ENCODE measurements around the gene CSNK1A1.

DNA sequence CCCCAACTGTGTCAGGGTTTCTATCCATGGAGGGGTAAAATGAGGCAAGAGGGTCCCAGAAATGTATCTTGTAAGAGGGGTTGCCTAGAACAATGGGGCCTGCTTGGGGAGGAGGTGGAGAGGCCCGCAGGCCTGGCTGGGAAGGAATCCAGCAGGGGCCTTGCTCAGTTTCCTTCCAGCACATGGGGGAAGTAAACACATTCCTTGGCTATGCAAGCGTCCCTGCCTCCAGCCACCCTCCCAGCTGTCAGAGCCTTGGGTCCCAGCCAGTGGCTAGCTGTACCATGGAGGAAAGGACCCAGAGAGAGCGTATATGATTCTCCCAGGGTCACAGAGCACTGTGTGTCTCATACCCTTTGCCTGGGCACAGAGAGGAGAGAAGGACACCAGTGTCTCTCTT, 101.0 kb downstream of the CSNK1A1 start:
- TF ChIP-seq, protein P1, sequence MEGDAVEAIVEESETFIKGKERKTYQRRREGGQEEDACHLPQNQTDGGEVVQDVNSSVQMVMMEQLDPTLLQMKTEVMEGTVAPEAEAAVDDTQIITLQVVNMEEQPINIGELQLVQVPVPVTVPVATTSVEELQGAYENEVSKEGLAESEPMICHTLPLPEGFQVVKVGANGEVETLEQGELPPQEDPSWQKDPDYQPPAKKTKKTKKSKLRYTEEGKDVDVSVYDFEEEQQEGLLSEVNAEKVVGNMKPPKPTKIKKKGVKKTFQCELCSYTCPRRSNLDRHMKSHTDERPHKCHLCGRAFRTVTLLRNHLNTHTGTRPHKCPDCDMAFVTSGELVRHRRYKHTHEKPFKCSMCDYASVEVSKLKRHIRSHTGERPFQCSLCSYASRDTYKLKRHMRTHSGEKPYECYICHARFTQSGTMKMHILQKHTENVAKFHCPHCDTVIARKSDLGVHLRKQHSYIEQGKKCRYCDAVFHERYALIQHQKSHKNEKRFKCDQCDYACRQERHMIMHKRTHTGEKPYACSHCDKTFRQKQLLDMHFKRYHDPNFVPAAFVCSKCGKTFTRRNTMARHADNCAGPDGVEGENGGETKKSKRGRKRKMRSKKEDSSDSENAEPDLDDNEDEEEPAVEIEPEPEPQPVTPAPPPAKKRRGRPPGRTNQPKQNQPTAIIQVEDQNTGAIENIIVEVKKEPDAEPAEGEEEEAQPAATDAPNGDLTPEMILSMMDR (conservative IDR thresholded peaks at IDR 0.05), result no peak
- TF ChIP-seq EZH2 (IDR thresholded peaks at IDR 0.05; ENCODE audit: low read depth), result no peak
